PC-9 (cell line): ENCODE data around the gene ACCS. TPM values are rescaled to one million over a fixed set of nuclear protein-coding genes. Genes with fewer than 3 reads are reported as not detected.

Experiments used
- BruUV-seq: library from RNA; stranded (reverse); fragments of 400-500 nt; replicated peaks from 2 replicates; lab custom pipeline; 2021; lab: Mats Ljungman, UMichigan
- CTCF ChIA-PET: fragments of 300-600 bp; sonication (Branson Sonifier 250); formaldehyde crosslinking; loops from one replicate; lab custom pipeline; 2022; ENCODE audit warnings: antibody characterized with exemption; lab: Charles Lee
- POLR2A ChIA-PET: fragments of 300-600 bp; sonication (Branson Sonifier 250); formaldehyde crosslinking; loops from one replicate; lab custom pipeline; 2022; ENCODE audit warnings: antibody characterized with exemption; ENCODE audit not compliant: unreplicated experiment; lab: Charles Lee
- DNase-seq, 2 experiments: peaks; one replicate each; pipeline versions ENCODE4 v3.0.0 to v3.0.0-alpha.2; 2015 to 2022; ENCODE audit warnings: mixed read lengths in 1 of 2
- H2AFZ ChIP-seq: fragments of 200-600 bp; sonication (generic); 2 replicates; pipeline ENCODE4 v1.8.1; 2017; ENCODE audit warnings: antibody characterized with exemption
- H3F3A ChIP-seq: fragments of 200-600 bp; sonication (generic); 2 replicates; pipeline ENCODE4 v1.8.1; 2017; ENCODE audit warnings: antibody characterized with exemption, mild to moderate bottlenecking, low read depth; ENCODE audit not compliant: insufficient read depth
- H3K27ac ChIP-seq: fragments of 200-600 bp; sonication (generic); 2 replicates; pipeline ENCODE4 v1.6.1; 2016; ENCODE audit warnings: mixed run types
- H3K27me3 ChIP-seq: fragments of 200-600 bp; sonication (generic); 2 replicates; pipeline ENCODE4 v1.6.1; 2016; ENCODE audit warnings: low read depth, mixed run types; ENCODE audit not compliant: insufficient read depth
- H3K36me3 ChIP-seq: fragments of 200-600 bp; sonication (generic); 2 replicates; pipeline ENCODE4 v1.6.1; 2016; ENCODE audit warnings: low read depth, mixed run types
- H3K4me1 ChIP-seq: fragments of 200-600 bp; sonication (generic); replicated peaks from 2 replicates; pipeline ENCODE4 v1.6.1; 2016; ENCODE audit warnings: mixed run types; ENCODE audit not compliant: insufficient read depth
- H3K4me2 ChIP-seq: fragments of 200-600 bp; sonication (generic); 2 replicates; pipeline ENCODE4 v1.6.1; 2017; ENCODE audit warnings: mixed run types
- H3K4me3 ChIP-seq: fragments of 200-600 bp; sonication (generic); 2 replicates; pipeline ENCODE4 v1.6.1; 2016; ENCODE audit warnings: mixed run types
- H3K79me2 ChIP-seq: fragments of 200-600 bp; sonication (generic); 2 replicates; pipeline ENCODE4 v1.6.1; 2017; ENCODE audit warnings: low read depth, mixed run types
- H3K9me2 ChIP-seq: fragments of 200-600 bp; sonication (generic); 2 replicates; pipeline ENCODE4 v1.8.1; 2017; ENCODE audit warnings: mild to moderate bottlenecking; ENCODE audit not compliant: insufficient read depth
- H3K9me3 ChIP-seq: fragments of 200-600 bp; sonication (generic); 2 replicates; pipeline ENCODE4 v1.8.1; 2016; ENCODE audit warnings: low read depth; ENCODE audit not compliant: insufficient read depth
- H4K20me1 ChIP-seq: fragments of 200-600 bp; sonication (generic); 2 replicates; pipeline ENCODE4 v1.8.1; 2017; ENCODE audit not compliant: insufficient read depth
- EZH2 ChIP-seq: fragments of 200-600 bp; sonication (generic); IDR thresholded peaks from 2 replicates; pipeline ENCODE4 v1.8.0; 2017; ENCODE audit warnings: antibody characterized with exemption, low read depth
- intact Hi-C: fragments of 100-400 bp; cut with micrococcal nuclease; formaldehyde crosslinking; loops from one replicate; pipeline ENCODE4 v1.10.0; 2022; ENCODE audit not compliant: unreplicated experiment
- total RNA-seq: library from RNA; stranded (reverse); gene quantifications from 2 replicates; pipeline ENCODE4 v1.2.3, GENCODE V29; 2021
- TF ChIP-seq, protein P1 (sequence below): fragments of 200-600 bp; sonication (generic); conservative IDR thresholded peaks from 2 replicates; pipeline ENCODE4 v1.6.1; 2017; ENCODE audit warnings: mixed run types, antibody characterized with exemption, mild to moderate bottlenecking, moderate library complexity

Gene ACCS
- total RNA-seq, 1 experiment from 2014 or later, result 44.6 TPM

GRCh38 chr11:44072757-44073658 lies 6.9 kb downstream of the ACCS start:
- Histone ChIP-seq H3K4me3 (no peak overlapping the region), H3K4me1 (no peaks in the 10 kb centered on the region), H3K36me3 (no peaks in the 10 kb centered on the region), H3K27me3 (no peaks in the 10 kb centered on the region), H3K79me2 (no peaks in the 10 kb centered on the region), H3K4me2 (no peak overlapping the region), H3F3A (no peaks in the 10 kb centered on the region), H3K9me3 (no peaks in the 10 kb centered on the region), H3K27ac (no peak overlapping the region), H4K20me1 (no peaks in the 10 kb centered on the region), H2AFZ (no peak overlapping the region), H3K9me2 (no peaks in the 10 kb centered on the region)
- no peak for DNase-seq
- POLR2A ChIA-PET, result no interaction called here
- BruUV-seq, result no TSS peak
- intact Hi-C loops, result no loop called here
- no peak for TF ChIP-seq EZH2
- TF ChIP-seq, protein P1, sequence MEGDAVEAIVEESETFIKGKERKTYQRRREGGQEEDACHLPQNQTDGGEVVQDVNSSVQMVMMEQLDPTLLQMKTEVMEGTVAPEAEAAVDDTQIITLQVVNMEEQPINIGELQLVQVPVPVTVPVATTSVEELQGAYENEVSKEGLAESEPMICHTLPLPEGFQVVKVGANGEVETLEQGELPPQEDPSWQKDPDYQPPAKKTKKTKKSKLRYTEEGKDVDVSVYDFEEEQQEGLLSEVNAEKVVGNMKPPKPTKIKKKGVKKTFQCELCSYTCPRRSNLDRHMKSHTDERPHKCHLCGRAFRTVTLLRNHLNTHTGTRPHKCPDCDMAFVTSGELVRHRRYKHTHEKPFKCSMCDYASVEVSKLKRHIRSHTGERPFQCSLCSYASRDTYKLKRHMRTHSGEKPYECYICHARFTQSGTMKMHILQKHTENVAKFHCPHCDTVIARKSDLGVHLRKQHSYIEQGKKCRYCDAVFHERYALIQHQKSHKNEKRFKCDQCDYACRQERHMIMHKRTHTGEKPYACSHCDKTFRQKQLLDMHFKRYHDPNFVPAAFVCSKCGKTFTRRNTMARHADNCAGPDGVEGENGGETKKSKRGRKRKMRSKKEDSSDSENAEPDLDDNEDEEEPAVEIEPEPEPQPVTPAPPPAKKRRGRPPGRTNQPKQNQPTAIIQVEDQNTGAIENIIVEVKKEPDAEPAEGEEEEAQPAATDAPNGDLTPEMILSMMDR, result no peak
- CTCF ChIA-PET, result interaction anchor here (0.6 kb wide), 1 partner anchor 1755 kb away, joined by 4 read pairs; no protein-coding TSS in a partner anchor

DNA sequence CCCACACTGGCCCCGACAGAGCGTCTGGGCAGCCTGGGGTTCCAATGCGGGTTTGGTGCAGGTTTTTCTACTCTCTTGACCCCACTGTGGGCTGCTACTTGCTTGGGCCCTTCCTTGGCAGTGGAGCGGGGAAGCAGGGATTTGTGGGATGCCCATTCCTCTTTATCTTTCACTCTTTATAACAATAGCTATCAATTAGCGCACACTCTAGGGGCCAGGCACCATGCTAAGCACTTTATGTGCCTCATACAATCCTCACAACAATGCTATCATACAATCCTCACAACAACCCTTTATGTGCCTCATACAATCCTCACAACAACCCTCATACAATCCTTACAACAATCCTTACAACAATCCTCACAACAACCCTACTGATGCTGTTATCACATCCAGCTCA lies 12.7 kb downstream of the ACCS start:
- no peak overlapping the region for H2AFZ ChIP-seq
- BruUV-seq, result no TSS peak
- no peaks in the 10 kb centered on the region for H3K36me3 ChIP-seq
- DNase-seq, result no peak
- no peaks in the 10 kb centered on the region for H3K9me3 ChIP-seq
- no peak overlapping the region for H3K27ac ChIP-seq
- TF ChIP-seq, protein P1, result no peak
- no peak for TF ChIP-seq EZH2
- no peaks in the 10 kb centered on the region for H3K79me2 ChIP-seq
- H3K27me3 ChIP-seq, result no peaks in the 10 kb centered on the region
- ChIA-PET CTCF (interaction anchor here (0.5 kb wide), 1 partner anchor 98 kb away, joined by 7 read pairs; no protein-coding TSS in a partner anchor), POLR2A (no interaction called here)
- H3F3A ChIP-seq, result no peaks in the 10 kb centered on the region
- H3K4me1 ChIP-seq, result no peaks in the 10 kb centered on the region
- no peaks in the 10 kb centered on the region for H3K9me2 ChIP-seq
- no peak overlapping the region for H3K4me3 ChIP-seq
- H3K4me2 ChIP-seq, result no peak overlapping the region
- intact Hi-C loops, result no loop called here
- H4K20me1 ChIP-seq, result no peaks in the 10 kb centered on the region

GRCh38 chr11:44079376-44079775 lies 13.3 kb downstream of the ACCS start:
- no peaks in the 10 kb centered on the region for H3K79me2 ChIP-seq
- no peaks in the 10 kb centered on the region for H3K27me3 ChIP-seq
- H3K4me2 ChIP-seq, result no peak overlapping the region
- ChIA-PET CTCF (no interaction called here), POLR2A (no interaction called here)
- H3K4me1 ChIP-seq, result no peaks in the 10 kb centered on the region
- TF ChIP-seq EZH2, result no peak
- TF ChIP-seq, protein P1, result no peak
- DNase-seq, result no peak
- H4K20me1 ChIP-seq, result no peaks in the 10 kb centered on the region
- no peaks in the 10 kb centered on the region for H3K36me3 ChIP-seq
- BruUV-seq, result no TSS peak
- no peak overlapping the region for H3K4me3 ChIP-seq
- H3K9me3 ChIP-seq, result no peaks in the 10 kb centered on the region
- intact Hi-C loops, result no loop called here
- no peaks in the 10 kb centered on the region for H3K9me2 ChIP-seq
- no peaks in the 10 kb centered on the region for H3F3A ChIP-seq
- no peak overlapping the region for H2AFZ ChIP-seq
- H3K27ac ChIP-seq, result no peak overlapping the region
